ENCODE results near the gene EPAS1.

EPAS1 gene

DNA sequence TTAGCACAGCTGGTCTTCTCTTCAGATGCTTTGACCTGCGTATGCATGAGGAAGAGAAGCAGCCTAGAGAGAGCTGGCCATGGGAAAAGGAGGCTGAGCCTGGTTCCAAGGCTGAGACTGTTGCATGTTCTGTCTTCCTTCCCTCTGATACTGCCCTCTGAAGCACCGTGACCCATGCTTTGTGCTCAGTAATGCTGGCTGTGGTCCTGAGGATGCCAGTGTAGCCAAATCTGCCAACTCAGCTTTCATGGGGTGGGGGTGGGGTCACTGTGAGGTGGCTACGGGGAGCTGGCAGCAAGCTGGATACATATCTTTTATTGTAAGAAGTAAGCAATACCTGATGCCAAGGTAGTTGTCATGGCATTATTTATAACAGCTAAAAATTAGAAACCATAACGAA, 41.5 kb downstream of the EPAS1 start:
- no peak overlapping the region for H3K4me3 ChIP-seq (replicated peaks; ENCODE audit: insufficient read depth, low read length)
- TF ChIP-seq, protein P1, sequence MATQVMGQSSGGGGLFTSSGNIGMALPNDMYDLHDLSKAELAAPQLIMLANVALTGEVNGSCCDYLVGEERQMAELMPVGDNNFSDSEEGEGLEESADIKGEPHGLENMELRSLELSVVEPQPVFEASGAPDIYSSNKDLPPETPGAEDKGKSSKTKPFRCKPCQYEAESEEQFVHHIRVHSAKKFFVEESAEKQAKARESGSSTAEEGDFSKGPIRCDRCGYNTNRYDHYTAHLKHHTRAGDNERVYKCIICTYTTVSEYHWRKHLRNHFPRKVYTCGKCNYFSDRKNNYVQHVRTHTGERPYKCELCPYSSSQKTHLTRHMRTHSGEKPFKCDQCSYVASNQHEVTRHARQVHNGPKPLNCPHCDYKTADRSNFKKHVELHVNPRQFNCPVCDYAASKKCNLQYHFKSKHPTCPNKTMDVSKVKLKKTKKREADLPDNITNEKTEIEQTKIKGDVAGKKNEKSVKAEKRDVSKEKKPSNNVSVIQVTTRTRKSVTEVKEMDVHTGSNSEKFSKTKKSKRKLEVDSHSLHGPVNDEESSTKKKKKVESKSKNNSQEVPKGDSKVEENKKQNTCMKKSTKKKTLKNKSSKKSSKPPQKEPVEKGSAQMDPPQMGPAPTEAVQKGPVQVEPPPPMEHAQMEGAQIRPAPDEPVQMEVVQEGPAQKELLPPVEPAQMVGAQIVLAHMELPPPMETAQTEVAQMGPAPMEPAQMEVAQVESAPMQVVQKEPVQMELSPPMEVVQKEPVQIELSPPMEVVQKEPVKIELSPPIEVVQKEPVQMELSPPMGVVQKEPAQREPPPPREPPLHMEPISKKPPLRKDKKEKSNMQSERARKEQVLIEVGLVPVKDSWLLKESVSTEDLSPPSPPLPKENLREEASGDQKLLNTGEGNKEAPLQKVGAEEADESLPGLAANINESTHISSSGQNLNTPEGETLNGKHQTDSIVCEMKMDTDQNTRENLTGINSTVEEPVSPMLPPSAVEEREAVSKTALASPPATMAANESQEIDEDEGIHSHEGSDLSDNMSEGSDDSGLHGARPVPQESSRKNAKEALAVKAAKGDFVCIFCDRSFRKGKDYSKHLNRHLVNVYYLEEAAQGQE (IDR thresholded peaks at IDR 0.05; ENCODE audit: insufficient replicate concordance, low read depth) = no peak
- TF ChIP-seq POLR2AphosphoS5 (IDR thresholded peaks at IDR 0.05; ENCODE audit: low read depth) (no peak), GABPA (IDR thresholded peaks at IDR 0.05; ENCODE audit: low read depth) (no peak), SPI1 (IDR thresholded peaks at IDR 0.05; ENCODE audit: borderline replicate concordance, low read depth) (no peak)
- TF ChIP-seq, protein P2, sequence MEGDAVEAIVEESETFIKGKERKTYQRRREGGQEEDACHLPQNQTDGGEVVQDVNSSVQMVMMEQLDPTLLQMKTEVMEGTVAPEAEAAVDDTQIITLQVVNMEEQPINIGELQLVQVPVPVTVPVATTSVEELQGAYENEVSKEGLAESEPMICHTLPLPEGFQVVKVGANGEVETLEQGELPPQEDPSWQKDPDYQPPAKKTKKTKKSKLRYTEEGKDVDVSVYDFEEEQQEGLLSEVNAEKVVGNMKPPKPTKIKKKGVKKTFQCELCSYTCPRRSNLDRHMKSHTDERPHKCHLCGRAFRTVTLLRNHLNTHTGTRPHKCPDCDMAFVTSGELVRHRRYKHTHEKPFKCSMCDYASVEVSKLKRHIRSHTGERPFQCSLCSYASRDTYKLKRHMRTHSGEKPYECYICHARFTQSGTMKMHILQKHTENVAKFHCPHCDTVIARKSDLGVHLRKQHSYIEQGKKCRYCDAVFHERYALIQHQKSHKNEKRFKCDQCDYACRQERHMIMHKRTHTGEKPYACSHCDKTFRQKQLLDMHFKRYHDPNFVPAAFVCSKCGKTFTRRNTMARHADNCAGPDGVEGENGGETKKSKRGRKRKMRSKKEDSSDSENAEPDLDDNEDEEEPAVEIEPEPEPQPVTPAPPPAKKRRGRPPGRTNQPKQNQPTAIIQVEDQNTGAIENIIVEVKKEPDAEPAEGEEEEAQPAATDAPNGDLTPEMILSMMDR (IDR thresholded peaks at IDR 0.05; ENCODE audit: insufficient read depth, low read length) = no peak
- no peak for DNase-seq (ENCODE audit: low read depth in 1 of 2, low spot score in 1 of 2)
- H3K27me3 ChIP-seq (ENCODE audit: insufficient read depth, poor library complexity, severe bottlenecking) = peaks cover 5% of the 10 kb centered on the region
- no peak overlapping the region for H3K27ac ChIP-seq (replicated peaks)

DNA sequence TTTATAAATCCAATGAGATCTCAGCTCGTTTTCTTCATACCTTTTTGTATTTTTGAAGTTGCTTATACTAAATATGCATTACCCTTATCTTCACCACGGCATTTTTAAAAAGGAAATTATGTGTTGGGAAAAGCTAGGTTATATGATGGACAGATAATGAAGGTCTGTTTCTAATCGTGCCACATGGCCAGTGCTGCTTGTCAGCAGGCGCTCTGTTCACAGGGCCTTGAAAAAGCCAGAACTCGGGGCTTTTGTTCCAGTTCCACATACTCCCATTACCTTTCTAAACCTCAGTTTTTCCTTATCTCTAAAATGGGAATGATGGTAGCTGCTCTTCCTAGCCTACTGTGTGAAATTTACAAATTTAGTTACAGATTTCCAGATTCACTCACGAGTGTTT, 42.0 kb downstream of the EPAS1 start:
- Histone ChIP-seq H3K27ac (replicated peaks) (no peak overlapping the region), H3K27me3 (ENCODE audit: insufficient read depth, poor library complexity, severe bottlenecking) (peaks cover 8% of the 10 kb centered on the region), H3K4me3 (replicated peaks; ENCODE audit: insufficient read depth, low read length) (no peak overlapping the region)
- TF ChIP-seq, protein P2 (IDR thresholded peaks at IDR 0.05; ENCODE audit: insufficient read depth, low read length) = no peak
- TF ChIP-seq SPI1 (IDR thresholded peaks at IDR 0.05; ENCODE audit: borderline replicate concordance, low read depth) = no peak
- TF ChIP-seq GABPA (IDR thresholded peaks at IDR 0.05; ENCODE audit: low read depth) = no peak
- TF ChIP-seq, protein P1 (IDR thresholded peaks at IDR 0.05; ENCODE audit: insufficient replicate concordance, low read depth) = no peak
- TF ChIP-seq POLR2AphosphoS5 (IDR thresholded peaks at IDR 0.05; ENCODE audit: low read depth) = no peak
- no peak for DNase-seq (ENCODE audit: low read depth in 1 of 2, low spot score in 1 of 2)

DNA sequence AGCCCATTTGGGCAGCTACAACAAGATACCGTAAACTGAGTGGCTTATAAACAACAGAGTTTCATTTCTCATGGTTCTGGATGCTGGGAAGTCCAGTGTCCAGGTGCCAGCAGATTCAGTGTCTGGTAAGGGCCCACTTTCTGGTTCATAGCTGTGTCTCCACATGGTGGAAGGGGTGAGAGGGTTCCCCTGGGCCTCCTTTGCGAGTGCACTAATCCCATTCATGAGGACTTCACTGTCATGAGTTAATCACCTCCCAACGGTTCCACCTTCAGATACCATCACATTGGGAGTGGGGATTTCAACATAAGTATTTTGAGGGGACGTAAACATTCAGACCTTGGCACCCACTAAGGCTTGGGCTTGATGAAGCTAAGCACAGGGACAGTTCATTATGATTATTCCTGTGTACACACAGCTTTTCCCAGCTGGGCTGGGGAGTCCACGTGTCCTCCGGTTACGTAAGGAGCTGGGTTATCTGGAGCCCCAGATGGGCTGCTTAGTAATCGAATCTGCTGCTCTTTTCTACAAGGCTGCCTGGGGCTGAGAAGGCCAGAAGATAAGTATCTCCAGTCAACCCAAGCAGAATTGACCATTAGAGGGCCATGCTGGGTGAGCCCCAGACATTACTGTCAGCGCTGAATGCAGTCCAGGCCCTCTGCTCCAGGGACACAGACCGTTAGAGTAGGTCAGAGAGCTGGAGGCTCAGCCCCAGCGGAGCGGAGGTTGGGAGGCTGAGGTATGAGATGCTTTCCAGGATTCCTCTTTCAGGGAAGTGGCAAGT, 42.7 kb downstream of the EPAS1 start:
- TF ChIP-seq GABPA (IDR thresholded peaks at IDR 0.05; ENCODE audit: low read depth) (no peak), POLR2AphosphoS5 (IDR thresholded peaks at IDR 0.05; ENCODE audit: low read depth) (no peak), SPI1 (IDR thresholded peaks at IDR 0.05; ENCODE audit: borderline replicate concordance, low read depth) (no peak)
- TF ChIP-seq, protein P2 (IDR thresholded peaks at IDR 0.05; ENCODE audit: insufficient read depth, low read length) = no peak
- TF ChIP-seq, protein P1 (IDR thresholded peaks at IDR 0.05; ENCODE audit: insufficient replicate concordance, low read depth) = no peak
- DNase-seq (ENCODE audit: low read depth in 1 of 2, low spot score in 1 of 2) = no peak
- Histone ChIP-seq H3K27ac (replicated peaks) (no peak overlapping the region), H3K27me3 (ENCODE audit: insufficient read depth, poor library complexity, severe bottlenecking) (peaks cover 8% of the 10 kb centered on the region), H3K4me3 (replicated peaks; ENCODE audit: insufficient read depth, low read length) (no peak overlapping the region)

All from HL-60 (cell line).